ENCODE results near the gene ST6GALNAC3. TPM values are rescaled to one million over a fixed set of nuclear protein-coding genes. Genes with fewer than 3 reads are reported as not detected.
A peak's percentile ranks its signal among the peaks of the same experiment; 100 is the strongest.
"Not testable (repeated sequence)": the region's sequence is repeated elsewhere in the genome, so short reads cannot be mapped to it uniquely, and the experiment has no call there.

ST6GALNAC3 gene
- total RNA-seq, 2 donors from 2014 or later, result 12.9 to 18.9 TPM

DNA sequence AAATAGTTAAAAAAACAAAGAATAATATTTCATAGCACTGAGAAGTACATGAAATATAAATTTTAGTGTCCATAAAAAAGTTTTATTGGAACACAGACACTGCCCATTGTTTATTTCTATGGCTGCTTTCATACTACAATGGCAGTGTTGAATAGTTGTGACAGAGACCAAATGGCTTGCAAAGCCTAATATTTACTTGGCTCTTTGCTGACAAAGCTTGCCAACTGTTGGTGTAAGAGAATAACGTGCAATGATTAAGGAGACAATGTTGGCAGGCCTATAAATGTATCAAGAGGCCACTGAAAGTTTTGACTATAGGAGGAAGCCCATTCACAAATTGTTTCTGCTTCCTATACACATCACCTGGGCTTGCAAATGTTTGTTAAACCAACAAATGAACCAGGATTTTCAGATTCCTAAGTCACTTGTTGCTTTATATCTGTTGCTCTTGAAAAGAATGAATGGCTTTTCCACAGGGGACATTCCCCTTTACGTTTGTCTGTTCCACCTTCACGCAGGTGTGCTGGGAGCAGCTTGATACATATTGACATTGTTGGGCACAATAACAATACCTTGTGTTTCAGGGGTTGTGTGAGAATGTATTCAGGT, 5.5 kb upstream of the ST6GALNAC3 start:
- intact Hi-C loops (cut with DNase I), result no loop called here

DNA sequence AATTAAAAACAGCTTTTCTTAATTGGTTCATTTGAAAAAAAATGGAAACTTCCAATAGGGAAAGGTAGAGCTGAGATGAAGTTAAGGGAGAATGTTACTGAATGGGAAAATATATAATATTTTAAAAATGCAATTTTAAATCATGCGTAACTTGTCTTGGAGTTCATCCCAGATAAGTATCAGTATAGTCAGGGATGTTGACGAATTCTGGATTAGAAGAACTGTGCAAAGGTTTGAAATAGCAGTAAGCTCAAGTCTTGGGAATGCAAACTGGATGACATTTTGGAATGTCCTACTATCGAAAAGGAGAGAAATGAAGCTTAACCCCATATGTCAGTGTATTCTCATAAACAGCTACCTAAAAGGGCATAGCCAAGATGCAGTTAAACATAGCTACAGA, 4.0 kb upstream of the ST6GALNAC3 start:
- intact Hi-C loops (cut with DNase I), result no loop called here
- no peak for DNase-seq (ENCODE audit: low spot score)

More for the DNA sequence above, 5.5 kb upstream of the ST6GALNAC3 start:
- no peak for DNase-seq (ENCODE audit: low spot score)

DNA sequence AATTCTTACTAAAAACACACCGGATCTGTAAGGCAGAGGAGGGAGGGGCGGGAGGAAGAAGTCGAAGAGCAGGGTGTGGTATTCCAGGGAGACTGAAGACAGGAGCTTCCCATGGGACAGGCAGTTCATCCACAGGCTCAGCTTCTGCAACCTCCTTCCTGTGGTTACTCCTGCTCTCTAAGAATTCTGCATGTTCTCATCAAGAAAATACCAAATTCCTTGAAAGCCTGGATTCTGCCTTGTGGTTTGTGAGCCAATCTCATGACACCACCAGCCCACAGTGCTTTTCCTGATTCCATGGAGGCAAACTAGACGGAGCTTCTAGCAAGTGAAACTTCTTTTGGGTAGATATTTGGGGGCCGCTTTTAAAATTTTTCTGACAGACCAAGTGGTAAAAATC, 1.1 kb upstream of the ST6GALNAC3 start:
- intact Hi-C loops (cut with DNase I), result no loop called here
- no peak for DNase-seq (ENCODE audit: low spot score)

DNA sequence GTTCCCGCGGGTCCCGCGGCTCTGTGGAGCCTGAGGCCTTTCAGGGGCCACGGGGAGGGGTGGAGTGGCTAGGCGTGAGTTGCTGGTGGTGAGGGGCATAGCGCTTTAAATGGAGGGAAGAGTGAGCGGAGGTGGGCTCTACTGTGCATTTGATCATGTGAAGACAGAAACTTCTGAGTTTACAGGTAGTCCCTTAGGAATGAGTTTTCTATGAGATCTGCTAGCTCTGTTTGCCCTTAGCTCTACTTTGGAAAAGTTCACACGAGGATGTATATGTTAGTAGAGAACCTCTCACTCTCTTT, 593 bp downstream of the ST6GALNAC3 start:
- intact Hi-C loops (cut with DNase I), result no loop called here
- no peak for DNase-seq (ENCODE audit: low spot score)

DNA sequence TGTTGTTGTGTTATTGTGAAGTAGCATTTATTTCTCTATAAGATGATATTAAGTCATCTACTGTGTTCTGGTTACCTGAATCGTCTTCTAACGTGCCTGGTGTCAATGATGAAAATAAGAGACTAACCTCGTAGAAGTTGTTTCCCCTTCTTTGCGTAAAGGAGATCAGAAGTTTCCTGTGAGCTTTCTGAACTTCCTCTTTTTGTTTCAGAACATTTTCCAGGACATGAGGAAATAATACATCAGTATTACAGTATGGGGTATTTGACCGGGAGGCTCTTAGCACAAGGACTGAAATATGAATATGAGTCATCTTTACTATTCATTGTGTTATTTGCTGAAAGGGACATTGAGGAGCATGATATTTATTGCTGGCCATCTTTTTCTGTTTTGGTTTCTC, 1.3 kb downstream of the ST6GALNAC3 start:
- no peak for DNase-seq (ENCODE audit: low spot score)
- intact Hi-C loops (cut with DNase I), result no loop called here

DNA sequence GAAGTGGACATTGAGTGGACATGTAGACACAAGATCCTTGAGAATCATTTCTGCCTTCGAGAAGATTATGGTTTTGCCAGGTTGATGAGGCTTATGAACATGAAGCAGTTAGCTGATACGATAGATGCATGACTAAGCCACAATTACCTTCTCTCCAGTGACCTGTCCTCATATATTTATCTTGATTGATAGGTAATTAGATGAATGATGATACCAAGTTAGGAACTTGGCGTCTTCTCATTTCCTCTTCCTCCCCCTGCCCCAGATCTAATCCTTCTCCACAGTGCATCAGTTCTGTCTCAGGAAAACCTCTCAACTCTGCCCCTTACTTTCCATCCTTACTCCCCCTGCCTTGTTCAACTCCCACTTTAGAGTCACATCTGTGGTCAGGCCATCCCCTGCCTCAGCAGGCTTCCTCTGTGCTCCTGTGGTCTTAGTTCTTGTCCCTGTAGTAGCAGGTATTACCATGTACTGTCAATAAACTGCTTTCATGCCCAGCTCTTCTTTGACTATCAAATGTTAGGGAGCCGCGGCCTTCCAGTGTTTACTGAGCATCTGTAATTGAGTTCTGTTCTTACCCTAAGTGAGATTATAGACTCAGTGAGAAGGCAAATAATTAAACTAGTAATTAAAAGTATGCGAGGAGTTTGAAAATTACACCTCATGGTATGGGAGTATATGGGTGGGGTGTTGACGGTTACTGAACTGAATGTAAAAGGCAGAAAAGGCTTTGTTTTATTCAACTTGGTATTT, 5.1 kb downstream of the ST6GALNAC3 start:
- no peak for DNase-seq (ENCODE audit: low spot score)
- intact Hi-C loops (cut with DNase I), result no loop called here

DNA sequence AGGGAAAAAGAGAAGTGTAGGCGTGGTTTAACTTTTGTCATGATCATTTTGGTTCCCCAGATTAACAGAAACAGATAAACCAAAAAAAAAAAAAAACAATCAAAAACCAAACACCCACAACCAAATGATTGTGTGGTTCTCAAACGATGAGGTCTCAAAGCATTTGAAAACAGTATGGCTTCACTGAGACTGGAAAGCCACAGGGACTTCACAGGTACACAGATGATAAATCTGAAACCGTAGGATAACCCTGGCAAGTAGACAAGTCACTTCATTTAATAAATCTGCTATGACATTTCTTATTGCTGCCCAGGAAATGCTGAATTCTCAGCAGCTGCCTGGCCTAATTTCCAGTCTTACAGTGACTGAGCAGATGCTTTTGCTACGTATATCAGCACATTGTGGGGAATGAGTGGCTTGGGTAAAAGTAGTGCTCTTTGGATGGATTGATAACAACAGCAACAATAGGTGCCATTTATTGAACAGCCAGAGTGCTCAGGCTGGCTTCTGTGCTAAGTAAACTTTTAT, 6.1 kb downstream of the ST6GALNAC3 start:
- DNase-seq (ENCODE audit: low spot score), result no peak
- intact Hi-C loops (cut with DNase I), result no loop called here

DNA sequence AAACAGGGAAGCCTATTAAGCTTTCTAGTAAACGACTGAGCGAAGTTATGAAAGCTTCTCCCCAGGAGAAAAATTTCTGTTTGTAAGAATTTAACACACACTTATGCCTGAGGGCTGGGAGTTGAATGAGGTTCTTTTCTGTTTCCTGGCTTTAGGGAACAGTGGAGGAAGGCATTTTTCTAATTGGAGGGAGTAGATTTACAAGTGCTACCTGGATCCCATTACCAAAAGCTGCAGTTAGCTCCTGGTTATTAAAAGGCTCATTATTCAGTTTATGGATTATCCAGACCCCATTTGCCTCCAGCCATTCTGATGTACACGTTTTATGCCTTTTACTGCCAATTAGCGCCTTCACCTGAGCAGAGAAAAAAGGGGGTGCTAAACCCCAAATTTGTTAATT, 7.5 kb downstream of the ST6GALNAC3 start:
- intact Hi-C loops (cut with DNase I), result no loop called here
- no peak for DNase-seq (ENCODE audit: low spot score)

DNA sequence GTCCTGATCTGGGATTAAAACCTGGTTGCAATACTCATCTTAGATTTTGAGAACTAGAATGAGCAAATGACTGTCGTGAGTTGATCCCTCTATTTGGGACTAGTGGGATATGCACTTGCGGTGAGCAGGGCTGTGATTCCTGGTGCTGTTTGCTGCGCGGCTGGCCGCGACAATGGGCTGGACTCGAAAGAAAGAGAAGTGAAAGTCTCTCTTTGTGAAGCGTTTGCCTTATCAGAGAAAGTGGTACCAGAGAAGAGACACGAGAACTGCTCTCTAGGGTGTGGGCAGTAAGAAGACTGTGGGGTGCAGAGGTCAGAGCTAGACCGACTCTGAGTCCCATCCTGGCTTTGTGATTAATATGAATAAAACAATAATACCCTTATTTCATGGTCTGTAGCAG, 8.6 kb downstream of the ST6GALNAC3 start:
- no peak for DNase-seq (ENCODE audit: low spot score)

DNA sequence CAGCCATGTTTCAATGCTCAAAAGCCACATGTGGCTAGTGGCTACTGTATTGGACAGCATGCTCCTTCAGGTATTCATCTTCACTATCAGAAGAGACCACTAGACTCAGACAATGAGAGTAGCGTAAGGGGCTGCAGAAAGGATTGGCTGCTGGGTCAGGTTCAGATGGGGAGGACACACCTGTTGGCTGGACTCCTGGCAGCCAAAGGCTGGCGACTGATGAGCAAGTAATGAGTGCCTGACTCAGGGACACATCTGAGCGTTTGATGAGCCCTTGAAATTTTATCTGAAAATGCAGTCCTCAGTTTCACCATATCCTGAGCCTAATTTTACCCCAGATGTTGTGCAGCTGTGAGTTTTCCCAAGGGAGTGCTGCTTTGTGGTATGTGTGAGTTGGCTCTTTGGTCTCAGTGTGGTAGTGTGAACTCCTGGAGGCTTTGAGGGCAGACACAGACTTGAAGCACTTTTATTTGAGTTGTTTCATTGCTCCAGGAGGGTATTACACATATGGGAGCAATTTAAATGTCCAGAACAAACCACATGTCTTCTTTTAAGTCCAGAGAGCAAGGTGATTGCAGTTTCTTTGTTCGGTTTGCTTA, 9.6 kb downstream of the ST6GALNAC3 start:
- DNase-seq (ENCODE audit: low spot score), result peak; percentile 61
- intact Hi-C loops (cut with DNase I), result no loop called here

More for the DNA sequence above, 8.6 kb downstream of the ST6GALNAC3 start:
- intact Hi-C loops (cut with DNase I), result no loop called here

DNA sequence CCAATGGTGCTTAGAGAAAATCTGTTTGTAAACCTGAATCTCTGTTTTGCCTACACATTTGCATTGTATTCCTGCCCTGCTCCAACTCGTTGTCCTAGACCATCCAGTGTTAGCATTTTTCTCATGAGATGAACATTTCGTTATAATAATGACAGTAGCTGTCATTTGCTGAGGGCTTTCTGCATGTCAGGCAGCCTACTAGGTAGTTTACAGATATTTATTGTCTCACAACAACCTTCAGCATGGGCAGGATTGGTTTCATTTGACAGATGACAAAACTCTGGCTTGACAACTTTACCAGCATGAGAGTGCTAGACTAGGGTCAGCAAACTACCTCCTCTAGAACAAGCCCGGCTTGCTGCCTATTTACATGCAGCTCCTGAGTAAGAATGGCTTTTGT, 10.1 kb downstream of the ST6GALNAC3 start:
- no peak for DNase-seq (ENCODE audit: low spot score)
- intact Hi-C loops (cut with DNase I), result no loop called here

DNA sequence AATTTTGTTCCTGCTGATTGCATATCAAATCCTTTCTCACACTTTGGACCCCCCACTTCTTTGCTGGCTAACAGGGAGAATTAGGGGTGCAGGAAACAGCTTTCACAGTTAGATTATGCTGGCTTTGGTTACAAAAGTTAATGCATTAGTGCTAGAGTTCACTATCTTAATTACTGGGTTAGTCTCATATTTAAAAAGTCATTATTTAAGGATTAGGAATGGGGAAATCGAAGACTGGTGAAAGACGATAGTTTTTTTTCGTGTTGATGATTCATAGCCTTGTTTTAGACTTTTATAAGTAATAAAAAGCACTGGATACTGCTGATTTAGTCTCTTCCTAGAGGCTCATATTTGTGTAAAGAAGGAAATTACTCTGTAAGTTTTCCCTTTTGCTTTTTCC, 11.6 kb downstream of the ST6GALNAC3 start:
- no peak for DNase-seq (ENCODE audit: low spot score)
- intact Hi-C loops (cut with DNase I), result no loop called here

DNA sequence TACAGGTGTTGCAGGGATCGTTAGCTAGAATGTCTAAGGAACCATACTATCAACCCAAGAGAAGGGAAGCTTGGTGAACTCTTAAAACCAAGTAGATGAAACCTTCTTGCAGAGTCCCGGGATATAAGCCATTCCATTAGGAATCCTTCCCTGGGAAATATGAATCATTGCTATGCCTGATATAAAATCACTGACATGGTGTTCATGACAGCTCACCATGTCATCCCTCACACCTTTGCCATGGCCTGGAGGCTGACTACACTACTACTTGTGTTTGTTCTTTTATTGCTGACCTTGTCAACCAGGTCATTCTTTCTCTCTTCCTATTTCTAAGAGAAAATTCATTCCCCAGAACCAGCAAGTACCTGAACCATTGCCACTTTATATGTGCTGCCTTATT, 12.1 kb downstream of the ST6GALNAC3 start:
- no peak for DNase-seq (ENCODE audit: low spot score)
- intact Hi-C loops (cut with DNase I), result no loop called here

DNA sequence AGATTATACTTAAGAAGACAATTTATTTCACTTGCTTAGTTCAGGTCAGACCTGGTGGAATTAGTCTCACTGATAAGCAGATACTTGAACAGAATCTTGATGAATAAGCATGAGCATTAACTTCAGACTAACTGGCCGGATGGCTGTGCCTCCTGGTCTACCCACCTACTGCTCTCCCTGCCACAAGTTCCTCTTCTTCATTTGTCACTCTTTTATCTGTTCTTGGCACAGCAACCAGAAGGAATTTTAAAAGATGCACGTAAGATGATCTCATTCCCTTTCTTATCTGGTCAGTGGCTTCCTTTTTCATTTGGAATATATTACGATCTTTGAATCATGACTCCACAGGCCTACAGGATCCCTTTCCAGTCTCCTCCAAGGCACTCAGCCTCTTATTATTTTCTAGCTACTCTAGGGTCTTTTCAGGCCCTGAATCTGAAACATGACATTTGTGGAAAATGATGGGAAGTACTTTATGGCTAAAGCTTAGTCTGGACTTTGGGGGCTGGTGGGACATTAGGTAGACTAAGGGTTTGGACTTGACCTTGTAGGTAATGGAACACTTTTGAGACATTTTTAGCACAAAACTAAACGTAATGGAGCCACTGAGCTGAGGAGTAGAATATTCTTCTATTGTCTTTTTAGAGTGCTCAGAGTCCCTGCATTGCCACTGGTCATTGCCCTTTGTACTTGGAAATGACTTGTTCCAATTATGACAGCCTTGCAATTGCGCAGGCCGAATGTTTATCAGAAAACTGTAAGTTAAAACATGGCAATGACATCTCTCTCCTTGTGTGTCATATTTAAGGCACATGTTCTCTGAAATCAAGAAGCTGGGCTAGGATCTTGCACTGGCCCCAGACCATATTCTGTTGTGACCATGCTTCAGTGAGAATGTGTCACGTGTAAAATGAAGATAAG, 16.0 kb downstream of the ST6GALNAC3 start:
- intact Hi-C loops (cut with DNase I), result no loop called here
- DNase-seq (ENCODE audit: low spot score), result no peak

DNA sequence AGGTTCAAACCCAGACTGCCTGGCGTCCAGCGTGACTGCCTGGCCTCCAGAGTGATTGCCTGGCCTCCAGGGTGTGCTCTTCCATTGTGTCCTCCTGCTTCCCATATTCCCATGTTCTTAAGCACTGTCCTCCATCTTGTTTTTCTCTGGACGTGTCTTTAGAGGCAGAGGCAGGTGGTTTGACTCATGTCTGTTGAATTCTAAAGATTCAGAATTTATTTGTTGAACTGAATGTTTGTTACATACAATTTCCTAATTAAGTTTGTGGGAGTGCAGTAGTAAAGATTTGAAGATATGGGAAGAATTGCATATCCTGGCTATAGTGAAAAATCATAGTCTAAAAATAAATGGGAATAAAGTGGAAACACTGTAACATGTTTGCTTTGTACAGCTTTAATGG, 18.3 kb downstream of the ST6GALNAC3 start:
- intact Hi-C loops (cut with DNase I), result no loop called here
- no peak for DNase-seq (ENCODE audit: low spot score)

DNA sequence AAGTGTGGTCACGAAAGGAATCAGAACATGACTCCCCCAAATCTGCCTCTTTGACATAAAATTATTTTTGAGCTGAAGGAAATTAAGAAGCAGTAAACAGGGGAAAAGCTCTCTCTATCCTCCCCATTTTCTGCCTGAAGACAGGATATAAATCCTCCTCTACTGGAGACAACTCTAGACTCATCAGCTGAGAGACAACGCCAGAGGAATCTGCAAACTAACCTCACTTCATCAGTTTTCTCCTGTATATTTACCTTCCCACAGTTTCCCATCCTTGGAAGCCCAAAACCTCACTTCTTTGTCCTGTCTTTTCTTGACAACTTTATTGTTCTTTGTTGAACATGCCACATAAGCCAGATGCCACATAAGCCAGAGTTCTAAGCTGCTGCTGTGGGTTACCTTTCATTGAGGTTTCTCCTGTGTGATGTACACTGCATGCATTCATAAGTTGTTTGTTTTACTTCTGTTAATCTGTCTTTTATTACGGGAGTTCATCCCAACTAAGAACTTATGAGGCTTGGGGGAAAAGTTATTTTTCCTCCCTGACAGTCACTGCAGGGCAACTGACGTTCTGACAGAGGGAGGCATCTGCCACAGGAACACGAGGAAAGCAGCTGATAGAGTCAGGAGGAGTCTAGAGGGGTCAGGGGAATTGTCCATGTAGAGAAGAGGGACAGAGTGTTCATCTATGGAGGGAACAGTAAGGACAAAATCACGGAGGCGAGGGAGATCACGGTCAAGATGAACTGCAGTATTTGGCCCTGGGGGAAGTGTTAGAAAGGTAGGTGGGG, 19.2 kb downstream of the ST6GALNAC3 start:
- intact Hi-C loops (cut with DNase I), result no loop called here
- no peak for DNase-seq (ENCODE audit: low spot score)

DNA sequence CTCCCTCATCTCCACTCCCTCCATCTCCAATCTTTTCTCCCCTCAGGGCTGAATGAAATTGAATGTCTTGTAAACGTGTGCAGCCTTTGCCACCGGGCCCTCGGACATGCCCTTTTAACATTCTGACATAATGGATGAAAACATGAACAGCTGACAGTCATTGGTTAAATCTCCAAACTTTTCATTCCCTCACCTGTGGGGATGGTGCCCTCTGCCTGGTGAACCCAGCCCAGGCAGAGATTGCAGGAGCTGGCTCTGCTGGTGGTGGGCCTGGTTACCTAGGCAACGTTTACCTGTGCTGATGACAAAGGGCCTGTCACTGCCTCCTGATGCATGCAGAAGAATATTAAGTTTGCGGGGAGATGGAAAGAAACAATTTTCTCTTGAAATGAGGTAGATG, 21.3 kb downstream of the ST6GALNAC3 start:
- no peak for DNase-seq (ENCODE audit: low spot score)
- intact Hi-C loops (cut with DNase I), result no loop called here

DNA sequence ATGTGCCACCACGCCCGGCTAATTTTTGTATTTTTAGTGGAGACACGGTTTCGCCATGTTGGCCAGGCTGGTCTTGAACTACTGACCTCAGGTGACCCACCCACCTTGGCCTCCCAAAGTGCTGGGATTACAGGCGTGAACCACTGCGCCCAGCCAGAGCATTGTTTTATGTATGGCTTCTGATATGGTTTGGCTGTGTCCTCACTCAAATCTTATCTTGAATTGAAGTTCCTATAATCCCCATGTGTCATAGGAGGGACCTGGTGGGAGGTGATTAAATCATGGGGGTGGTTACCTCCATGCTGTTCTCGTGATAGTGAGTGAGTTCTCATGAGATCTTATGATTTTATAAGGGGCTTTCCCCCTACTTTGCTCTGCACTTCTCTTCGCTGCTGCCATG, 22.5 kb downstream of the ST6GALNAC3 start:
- DNase-seq (ENCODE audit: low spot score); intact Hi-C loops (cut with DNase I): not testable (repeated sequence)

DNA sequence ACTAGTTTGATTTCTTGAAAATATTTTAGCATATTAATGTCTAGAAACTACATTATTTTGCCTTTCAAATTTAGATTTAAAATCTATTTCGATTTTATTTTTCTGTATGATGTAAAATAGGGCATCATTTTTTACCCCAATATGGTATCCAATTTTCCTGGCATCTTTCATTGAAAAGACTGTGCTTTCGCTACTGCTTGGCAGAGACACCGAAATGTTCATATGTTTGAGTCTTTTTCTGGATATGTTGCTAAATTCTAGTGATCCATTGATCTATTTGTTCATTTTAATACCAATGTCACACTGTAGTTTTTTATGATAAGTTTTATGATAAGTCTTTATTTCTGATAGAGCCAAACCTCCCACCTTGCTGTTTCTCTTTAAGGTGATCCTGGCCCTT, 24.3 kb downstream of the ST6GALNAC3 start:
- intact Hi-C loops (cut with DNase I), result no loop called here
- DNase-seq (ENCODE audit: low spot score), result no peak
